Fibroblast of villous mesenchyme (primary cell): Measurements from ENCODE around the gene GRB7. TPM values are rescaled to one million over a fixed set of nuclear protein-coding genes. Genes with fewer than 3 reads are reported as not detected.

Experiments
- DNase-seq: peaks from one replicate; pipeline ENCODE4 v3.0.0-alpha.2; 2010; ENCODE audit warnings: low read depth
- H3K4me3 ChIP-seq: 2 replicates; pipeline ENCODE4 v1.5.1; 2011; ENCODE audit warnings: low read depth, mild to moderate bottlenecking, low read length
- small RNA-seq: library from RNA; depleted of rRNA; stranded (forward); fragments of <200 nt; gene quantifications from one replicate; pipeline ENCODE3, GENCODE V24; 2012
- total RNA-seq: library from RNA; depleted of rRNA; stranded (reverse); fragments of >200 nt; gene quantifications from 2 replicates; pipeline ENCODE4 v1.2.3, GENCODE V29; 2012
- TF ChIP-seq, protein P1 (sequence below): IDR thresholded peaks from 2 replicates; pipeline ENCODE4 v1.5.1; 2012; ENCODE audit warnings: low read depth, mild to moderate bottlenecking, low read length; ENCODE audit not compliant: insufficient read depth

GRB7 gene
- total RNA-seq, 1 donor = 1.3 TPM

DNA sequence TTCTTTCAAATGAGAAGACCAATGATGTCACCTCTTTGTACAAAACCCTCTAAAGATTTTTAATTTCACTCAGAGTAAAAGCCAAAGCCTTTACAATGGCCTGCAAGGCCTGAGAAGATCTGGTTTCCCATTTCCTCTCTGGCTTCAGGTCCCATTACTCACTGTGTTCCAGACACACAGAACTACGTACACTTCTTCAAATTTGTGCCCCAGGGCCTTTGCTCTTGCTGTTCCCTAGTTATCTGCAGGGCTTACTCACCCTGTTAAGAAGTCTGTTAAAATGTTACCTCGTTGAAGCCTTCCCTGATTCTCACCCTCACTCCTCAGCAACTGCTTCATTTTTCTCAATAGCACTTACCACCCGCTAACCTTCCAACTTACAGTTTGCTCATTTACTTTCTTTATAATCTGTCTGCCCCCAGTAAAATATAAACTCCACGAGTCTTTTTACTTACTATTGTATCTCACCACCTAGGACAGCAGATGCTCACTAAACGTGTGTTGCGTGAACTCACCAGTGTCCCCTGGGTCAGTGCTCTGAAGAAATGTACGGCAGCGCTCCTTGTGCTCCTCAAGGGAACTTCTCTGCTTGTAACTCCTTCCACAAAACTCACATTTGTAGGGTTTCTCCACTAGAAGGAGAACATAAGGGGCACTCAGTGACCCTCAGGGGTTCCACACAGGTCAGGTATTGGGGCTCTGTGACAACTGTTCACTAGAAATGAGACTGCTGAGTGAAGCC is 50.2 kb downstream of the GRB7 start:
- TF ChIP-seq, protein P1, sequence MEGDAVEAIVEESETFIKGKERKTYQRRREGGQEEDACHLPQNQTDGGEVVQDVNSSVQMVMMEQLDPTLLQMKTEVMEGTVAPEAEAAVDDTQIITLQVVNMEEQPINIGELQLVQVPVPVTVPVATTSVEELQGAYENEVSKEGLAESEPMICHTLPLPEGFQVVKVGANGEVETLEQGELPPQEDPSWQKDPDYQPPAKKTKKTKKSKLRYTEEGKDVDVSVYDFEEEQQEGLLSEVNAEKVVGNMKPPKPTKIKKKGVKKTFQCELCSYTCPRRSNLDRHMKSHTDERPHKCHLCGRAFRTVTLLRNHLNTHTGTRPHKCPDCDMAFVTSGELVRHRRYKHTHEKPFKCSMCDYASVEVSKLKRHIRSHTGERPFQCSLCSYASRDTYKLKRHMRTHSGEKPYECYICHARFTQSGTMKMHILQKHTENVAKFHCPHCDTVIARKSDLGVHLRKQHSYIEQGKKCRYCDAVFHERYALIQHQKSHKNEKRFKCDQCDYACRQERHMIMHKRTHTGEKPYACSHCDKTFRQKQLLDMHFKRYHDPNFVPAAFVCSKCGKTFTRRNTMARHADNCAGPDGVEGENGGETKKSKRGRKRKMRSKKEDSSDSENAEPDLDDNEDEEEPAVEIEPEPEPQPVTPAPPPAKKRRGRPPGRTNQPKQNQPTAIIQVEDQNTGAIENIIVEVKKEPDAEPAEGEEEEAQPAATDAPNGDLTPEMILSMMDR = no peak
- H3K4me3 ChIP-seq = no peak overlapping the region
- no peak for DNase-seq

DNA sequence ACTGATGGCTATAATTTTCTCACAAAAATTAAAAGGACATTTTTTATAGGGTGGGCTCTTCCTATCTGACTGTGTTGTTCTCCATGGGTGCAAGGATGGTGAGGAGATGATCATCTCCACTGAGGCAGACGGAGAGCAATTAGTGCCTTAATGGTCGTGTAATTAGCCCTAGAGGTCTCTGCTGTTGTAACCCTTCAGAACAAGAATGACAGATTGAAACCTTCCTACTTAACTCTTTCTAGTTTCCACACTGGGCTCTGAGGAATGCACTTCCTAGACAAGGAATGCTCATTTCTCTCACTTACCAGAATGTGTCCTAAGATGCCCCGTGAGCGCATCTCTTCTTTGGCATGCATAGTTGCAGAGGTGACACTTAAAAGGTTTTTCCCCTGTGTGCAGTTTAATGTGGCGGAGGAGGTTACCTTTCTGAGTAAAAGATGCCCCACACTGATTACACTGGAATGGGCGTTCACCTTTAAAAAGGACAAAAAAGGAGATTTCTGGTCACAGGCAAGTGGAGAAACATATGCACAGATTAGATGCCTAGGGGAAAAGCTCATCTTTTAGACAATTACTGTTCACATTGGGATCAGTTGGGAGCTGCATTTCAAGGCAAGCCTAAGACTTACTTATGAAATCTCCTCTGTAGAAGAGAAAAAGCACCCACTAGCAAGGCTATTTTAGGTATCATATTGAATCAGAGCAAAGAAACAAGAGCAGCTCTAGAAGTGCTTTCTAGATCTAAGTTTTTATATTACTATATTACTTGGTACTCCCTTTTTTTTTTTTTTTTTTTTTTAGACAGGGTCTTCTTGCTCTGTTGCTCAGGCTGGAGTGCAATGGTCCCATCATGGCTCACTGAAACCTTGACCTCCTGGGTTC is 53.6 kb downstream of the GRB7 start:
- DNase-seq = no peak
- TF ChIP-seq, protein P1 = no peak
- no peak overlapping the region for H3K4me3 ChIP-seq

DNA sequence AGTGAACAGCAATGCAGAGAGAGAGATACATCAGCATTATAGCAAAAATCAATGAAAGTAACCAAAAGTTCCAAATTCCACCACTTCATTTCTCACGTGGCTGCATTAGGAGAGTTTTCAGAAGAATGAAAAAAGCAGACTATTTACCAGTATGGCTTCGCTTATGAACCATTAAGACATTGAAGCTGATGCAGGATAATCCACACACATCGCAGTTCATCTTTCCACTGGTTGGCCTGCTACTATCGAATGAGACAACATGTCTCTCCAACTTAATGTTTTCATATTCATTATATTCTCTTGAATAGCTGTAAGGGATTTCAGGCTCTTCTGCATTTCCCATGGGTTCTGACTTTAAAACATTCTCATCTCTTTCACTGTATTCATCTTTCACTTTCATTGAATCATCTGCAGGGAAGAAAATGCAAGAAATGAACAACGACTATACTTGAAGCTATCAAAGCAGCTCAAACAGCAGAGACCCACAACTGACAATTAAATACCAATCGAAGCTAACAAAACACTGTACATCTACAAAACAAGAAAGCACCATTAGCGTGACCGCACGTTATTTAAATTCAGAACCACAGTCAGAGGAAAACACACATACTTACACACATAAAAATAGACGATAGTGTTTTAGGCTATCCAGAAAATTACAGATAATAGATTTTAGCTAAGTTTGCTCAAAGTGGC is 54.9 kb downstream of the GRB7 start:
- no peak for DNase-seq
- H3K4me3 ChIP-seq = no peak overlapping the region
- TF ChIP-seq, protein P1 = no peak

DNA sequence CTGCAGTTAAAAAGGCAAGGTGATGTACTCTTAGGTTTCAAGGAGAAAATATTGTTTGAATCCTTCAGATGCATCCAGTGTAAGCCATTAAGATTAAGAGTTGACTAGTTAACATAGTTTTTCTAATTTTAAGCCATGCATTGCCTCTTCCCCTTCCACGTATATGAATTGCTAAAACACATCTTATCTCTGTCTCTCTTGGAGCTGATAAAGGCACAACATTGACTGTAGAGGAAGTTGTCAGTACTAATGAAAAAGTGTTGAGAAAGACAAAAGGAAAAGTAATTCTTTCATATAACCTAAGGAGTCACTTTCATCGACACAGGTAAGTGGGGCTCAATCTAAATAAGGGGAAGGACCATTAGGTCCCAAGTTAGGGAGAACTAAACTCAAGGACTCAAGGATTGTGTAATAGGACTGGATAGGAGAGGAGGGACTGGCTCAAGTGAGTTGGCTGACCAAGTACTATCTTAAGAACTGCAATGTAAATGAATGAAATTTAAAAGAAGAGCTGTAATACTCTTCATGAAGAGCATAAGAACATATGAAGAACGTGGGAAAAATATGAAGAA is 55.6 kb downstream of the GRB7 start:
- H3K4me3 ChIP-seq = no peak overlapping the region
- TF ChIP-seq, protein P1 = no peak
- no peak for DNase-seq

DNA sequence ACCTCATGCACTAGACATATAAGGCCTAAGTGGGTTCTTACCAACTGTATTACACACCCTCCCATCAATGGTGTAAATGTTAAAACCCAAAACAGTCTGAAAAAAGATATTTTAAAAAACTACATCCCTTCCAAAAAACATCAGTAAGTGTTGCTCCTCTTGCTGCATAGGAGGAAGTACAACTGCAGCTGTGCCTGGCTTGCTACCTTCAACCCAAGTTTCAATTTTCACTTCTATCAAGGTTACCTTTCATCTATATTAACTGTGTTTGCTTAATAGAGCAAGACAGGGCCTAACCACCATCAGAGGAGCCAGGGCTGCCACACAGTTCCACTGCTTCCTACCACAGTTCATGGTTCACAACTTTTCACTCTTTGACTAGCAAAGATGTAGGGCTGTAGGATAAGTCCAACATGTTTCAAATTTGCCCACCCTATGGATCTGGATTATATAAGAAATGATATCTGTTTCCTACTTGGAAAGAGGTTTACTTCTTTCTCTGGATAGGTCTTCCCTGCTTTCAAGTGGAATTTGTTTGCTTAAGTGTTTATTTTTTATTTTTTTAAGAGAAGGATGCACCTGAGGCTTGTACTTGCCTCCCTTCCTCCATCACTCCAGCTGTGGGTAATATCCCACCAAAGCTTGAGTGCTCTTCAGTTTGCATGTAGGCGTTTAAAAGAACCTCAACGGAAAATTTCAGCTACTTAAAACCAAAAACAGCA is 56.7 kb downstream of the GRB7 start:
- no peak for DNase-seq
- H3K4me3 ChIP-seq = no peak overlapping the region
- TF ChIP-seq, protein P1 = no peak

Small RNA genes lying within 50 kb of the gene (small RNA-seq; reads per million reads assigned to genes)
- gene MIR4728 = not detected

Other genes starting within 250 kb of the GRB7 start
- not detected in 2 replicates for gene NEUROD2, start 130.0 kb upstream of the GRB7 start, total RNA-seq
- gene PPP1R1B, start 111.0 kb upstream of the GRB7 start, total RNA-seq = not detected in 2 replicates
- 23.7 and 42.5 TPM in 2 replicates for gene STARD3, start 100.8 kb upstream of the GRB7 start, total RNA-seq
- under 0.01 TPM in 1 of 2 replicates, not detected in the other for gene TCAP, start 72.6 kb upstream of the GRB7 start, total RNA-seq
- gene PNMT, start 69.5 kb upstream of the GRB7 start, total RNA-seq = not detected in 2 replicates
- gene PGAP3, start 49.9 kb upstream of the GRB7 start, total RNA-seq = 4.7 and 7.7 TPM in 2 replicates
- gene ERBB2, start 37.9 kb upstream of the GRB7 start, total RNA-seq = 42.2 and 47.1 TPM in 2 replicates
- 19.0 and 30.3 TPM in 2 replicates for gene MIEN1, start 7.4 kb upstream of the GRB7 start, total RNA-seq
- gene IKZF3, start 126.4 kb downstream of the GRB7 start, total RNA-seq = under 0.01 TPM in 2 replicates
- not detected in 2 replicates for gene ZPBP2, start 130.3 kb downstream of the GRB7 start, total RNA-seq
- 5.2 and 5.8 TPM in 2 replicates for gene GSDMB, start 180.7 kb downstream of the GRB7 start, total RNA-seq
- gene ORMDL3, start 189.7 kb downstream of the GRB7 start, total RNA-seq = 51.5 and 61.7 TPM in 2 replicates
- not detected in 2 replicates for gene LRRC3C, start 189.8 kb downstream of the GRB7 start, total RNA-seq
- gene GSDMA, start 225.1 kb downstream of the GRB7 start, total RNA-seq = under 0.01 TPM in 1 of 2 replicates, not detected in the other
- 118 and 120 TPM in 2 replicates for gene PSMD3, start 242.9 kb downstream of the GRB7 start, total RNA-seq